Stimulated activated naive CD8-positive, alpha-beta T cell treated with anti-CD3 and anti-CD28 coated beads, Interleukin-15, amount 100 ng/mL, for 72 hours (primary cell): Measurements from ENCODE around the gene METRNL.
"Not testable (repeated sequence)": the region's sequence is repeated elsewhere in the genome, so short reads cannot be mapped to it uniquely, and the experiment has no call there.

ENCODE experiments used
- ATAC-seq: fragments of 150-1000 bp; cut with Tn5 transposase; 2 replicates; pipeline ENCODE4 v1.10.0; 2021; ENCODE audit warnings: mild to moderate bottlenecking, moderate library complexity
- DNase-seq, 2 donors: peaks; one replicate each; pipeline ENCODE4 v3.0.0; 2021 to 2022
- H3K27ac Mint-ChIP-seq, 2 donors: one replicate each; pipeline ENCODE4 v1.8.0; 2022; ENCODE audit warnings: mild to moderate bottlenecking in 2 of 2, mixed read lengths in 2 of 2, moderate library complexity in 2 of 2
- H3K27me3 Mint-ChIP-seq: one replicate; pipeline ENCODE4 v1.8.0; 2022; ENCODE audit warnings: mixed read lengths
- H3K4me1 Mint-ChIP-seq: one replicate; pipeline ENCODE4 v1.8.0; 2022; ENCODE audit warnings: mild to moderate bottlenecking, mixed read lengths
- H3K4me3 Mint-ChIP-seq, 2 donors: one replicate each; pipeline ENCODE4 v1.8.0; 2022; ENCODE audit warnings: mild to moderate bottlenecking in 2 of 2, mixed read lengths in 2 of 2, moderate library complexity in 1 of 2
- H3K9me3 Mint-ChIP-seq, 2 donors: one replicate each; pipeline ENCODE4 v1.8.0; 2022; ENCODE audit warnings: mixed read lengths in 2 of 2

METRNL gene

DNA sequence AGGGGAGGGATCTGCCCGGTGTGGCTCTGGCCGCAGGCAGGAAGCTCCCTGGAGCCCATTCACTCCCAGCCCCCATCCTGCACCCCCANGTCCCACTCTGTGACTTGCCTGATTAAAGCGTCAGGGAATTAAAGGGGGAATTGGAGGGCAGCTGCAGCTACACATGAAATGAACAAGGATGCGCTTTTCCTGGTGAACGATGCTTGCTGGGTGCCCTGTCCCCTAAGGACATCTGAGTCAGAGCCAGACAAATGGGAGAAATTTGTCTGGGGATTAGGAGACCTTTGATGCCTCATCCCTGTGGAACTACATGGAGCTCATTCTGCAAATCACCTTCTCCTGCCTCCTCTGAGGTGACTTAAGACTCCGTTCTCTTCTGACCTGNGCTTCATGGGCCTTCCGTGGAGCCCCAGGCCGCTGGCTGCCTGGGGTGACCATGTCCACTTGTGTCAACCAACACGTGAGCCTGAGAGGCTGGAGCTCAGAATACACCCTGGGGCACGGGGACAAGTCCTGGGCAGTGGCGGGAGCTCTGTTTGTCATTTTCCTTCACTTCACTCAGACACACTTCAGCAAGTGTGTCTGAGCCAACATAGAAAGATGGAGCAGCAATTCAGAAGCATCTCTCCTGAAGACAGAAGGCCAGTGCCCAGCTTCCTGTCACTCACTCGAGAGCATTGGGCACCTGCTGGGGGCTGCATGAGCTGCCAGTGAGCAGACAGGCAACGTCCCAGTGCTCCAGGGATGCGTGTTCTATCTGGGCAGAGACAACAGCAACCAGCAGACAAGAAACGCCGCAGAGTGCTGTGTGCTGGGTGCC lies 54.1 kb downstream of the METRNL start:
- H3K27ac Mint-ChIP-seq, result peak overlapping the region in 1 of 2 donors; percentile 25

DNA sequence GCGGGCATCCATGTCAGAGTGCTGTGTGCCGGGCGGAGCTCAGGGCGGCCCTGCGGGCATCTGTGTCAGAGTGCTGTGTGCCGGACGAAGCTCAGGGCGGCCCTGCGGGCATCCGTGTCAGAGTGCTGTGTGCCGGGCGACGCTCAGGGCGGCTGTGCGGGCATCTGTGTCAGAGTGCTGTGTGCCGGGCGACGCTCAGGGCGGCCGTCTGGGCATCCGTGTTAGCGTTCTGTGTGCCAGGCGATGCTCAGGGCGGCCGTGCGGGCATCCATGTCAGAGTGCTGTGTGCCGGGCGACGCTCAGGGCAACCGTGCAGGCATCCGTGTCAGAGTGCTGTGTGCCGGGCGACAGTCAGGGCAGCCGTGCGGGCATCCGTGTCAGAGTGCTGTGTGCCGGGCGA lies 55.0 kb downstream of the METRNL start:
- not testable (repeated sequence) for H3K9me3 Mint-ChIP-seq, ATAC-seq, H3K27ac Mint-ChIP-seq, H3K4me1 Mint-ChIP-seq, H3K4me3 Mint-ChIP-seq, DNase-seq
- peaks cover 12% of the 10 kb centered on the region for H3K27me3 Mint-ChIP-seq

More for the DNA sequence above, 54.1 kb downstream of the METRNL start:
- DNase-seq (peak in 1 of 2 donors; percentile 9), ATAC-seq (no peak)
- Mint-ChIP-seq H3K4me3 (no peak overlapping the region), H3K4me1 (peaks cover 4% of the 10 kb centered on the region), H3K27me3 (peaks cover 15% of the 10 kb centered on the region), H3K9me3 (no peaks in the 10 kb centered on the region)

DNA sequence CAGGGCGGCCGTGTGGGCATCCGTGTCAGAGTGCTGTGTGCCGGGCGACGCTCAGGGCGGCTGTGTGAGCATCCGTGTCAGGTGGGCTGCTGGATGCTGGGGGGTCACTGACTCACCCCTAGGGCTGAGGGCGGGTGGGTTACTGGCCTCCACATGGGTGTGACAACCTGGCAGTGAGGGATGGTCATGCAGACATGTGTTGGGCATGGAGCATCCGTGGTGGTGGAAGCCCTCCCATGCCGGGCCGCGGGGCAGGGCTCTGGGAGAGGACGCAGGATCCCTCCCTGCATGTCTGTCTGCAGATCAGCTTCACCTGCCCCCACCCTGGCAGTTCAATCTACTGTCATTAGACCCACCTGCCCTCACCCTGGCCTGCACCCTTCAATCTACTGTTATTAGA lies 56.3 kb downstream of the METRNL start:
- Mint-ChIP-seq H3K4me3 (no peak overlapping the region), H3K9me3 (no peaks in the 10 kb centered on the region), H3K27me3 (peaks cover 12% of the 10 kb centered on the region), H3K27ac (no peak overlapping the region), H3K4me1 (peaks cover 4% of the 10 kb centered on the region)
- ATAC-seq (no peak), DNase-seq (peak in 1 of 2 donors; percentile 4)

DNA sequence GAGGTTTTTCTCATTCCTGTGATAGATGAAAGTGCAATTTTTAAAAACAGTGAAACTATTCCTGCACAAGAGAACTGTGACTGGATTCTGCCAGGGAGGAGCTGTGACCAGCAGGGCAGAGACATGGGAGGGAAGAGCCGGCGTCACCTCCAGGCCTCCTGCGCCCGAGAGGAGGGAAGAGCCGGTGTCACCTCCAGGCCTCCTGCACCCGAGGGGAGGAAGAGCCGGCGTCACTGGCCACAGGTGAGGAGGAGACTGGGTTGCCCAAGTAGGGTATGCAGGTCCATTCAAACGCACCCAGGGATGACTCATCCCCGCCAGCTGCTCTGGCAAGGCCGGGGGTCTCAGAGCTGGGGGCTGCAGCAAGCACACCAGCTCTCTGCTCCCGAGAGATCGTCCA lies 56.7 kb downstream of the METRNL start:
- H3K4me3 Mint-ChIP-seq, result no peak overlapping the region
- peak overlapping the region in 1 of 2 donors; percentile 74 for H3K27ac Mint-ChIP-seq
- H3K4me1 Mint-ChIP-seq, result no peaks in the 10 kb centered on the region
- DNase-seq (peak in 1 of 2 donors; percentile 3), ATAC-seq (no peak)
- no peaks in the 10 kb centered on the region for H3K9me3 Mint-ChIP-seq
- H3K27me3 Mint-ChIP-seq, result peaks cover 12% of the 10 kb centered on the region

DNA sequence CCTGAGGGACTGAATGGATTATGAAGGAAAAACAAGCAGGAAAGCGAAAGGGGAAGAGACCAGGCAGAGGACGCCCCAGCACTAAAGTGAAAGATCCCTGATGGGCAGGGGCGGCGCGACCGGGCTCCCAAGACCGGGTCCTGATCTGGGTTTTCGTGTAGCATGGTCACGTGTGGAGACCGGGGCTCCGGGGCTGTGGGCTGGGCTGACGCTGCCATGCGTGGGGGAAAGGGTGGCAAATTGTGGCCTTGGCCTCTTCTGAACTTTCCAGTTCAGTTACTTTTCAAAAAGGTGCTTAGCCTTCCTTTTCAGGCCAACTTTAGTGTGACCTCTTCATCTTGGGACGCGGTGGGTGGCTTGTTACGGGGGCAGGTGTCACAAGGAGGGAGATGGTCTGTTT lies 57.5 kb downstream of the METRNL start:
- H3K4me1 Mint-ChIP-seq, result no peaks in the 10 kb centered on the region
- peak in 1 of 2 donors; percentile 4 for DNase-seq
- H3K27me3 Mint-ChIP-seq, result peaks cover 6% of the 10 kb centered on the region
- H3K9me3 Mint-ChIP-seq, result peaks cover 4% of the 10 kb centered on the region in 2 donors
- ATAC-seq, result no peak
- H3K27ac Mint-ChIP-seq, result no peak overlapping the region
- H3K4me3 Mint-ChIP-seq, result no peak overlapping the region

DNA sequence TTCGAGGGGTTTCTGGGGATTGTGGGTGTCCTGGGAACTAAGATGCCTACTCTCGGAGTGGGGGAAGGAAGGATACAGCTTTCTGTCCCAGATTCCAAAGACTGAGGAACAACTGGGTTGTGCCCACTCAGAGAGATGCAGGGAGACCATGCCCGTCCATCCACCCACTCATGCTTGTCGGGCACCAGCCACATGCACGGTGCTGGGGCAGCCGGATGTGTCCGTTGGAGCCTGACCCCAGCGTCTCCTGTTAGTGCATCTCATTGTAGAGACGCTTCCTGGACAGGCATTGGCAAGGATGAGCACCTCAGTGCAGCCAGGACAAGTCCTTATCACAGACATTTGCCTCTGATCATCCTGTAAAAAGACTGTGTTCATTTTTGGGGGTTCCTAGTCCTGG lies 58.1 kb downstream of the METRNL start:
- ATAC-seq (no peak), DNase-seq (no peak)
- H3K27ac Mint-ChIP-seq, result no peak overlapping the region
- H3K27me3 Mint-ChIP-seq, result peaks cover under 1% of the 10 kb centered on the region
- H3K4me3 Mint-ChIP-seq, result no peak overlapping the region
- H3K9me3 Mint-ChIP-seq, result peaks cover 9 to 10% of the 10 kb centered on the region in 2 donors
- no peaks in the 10 kb centered on the region for H3K4me1 Mint-ChIP-seq

DNA sequence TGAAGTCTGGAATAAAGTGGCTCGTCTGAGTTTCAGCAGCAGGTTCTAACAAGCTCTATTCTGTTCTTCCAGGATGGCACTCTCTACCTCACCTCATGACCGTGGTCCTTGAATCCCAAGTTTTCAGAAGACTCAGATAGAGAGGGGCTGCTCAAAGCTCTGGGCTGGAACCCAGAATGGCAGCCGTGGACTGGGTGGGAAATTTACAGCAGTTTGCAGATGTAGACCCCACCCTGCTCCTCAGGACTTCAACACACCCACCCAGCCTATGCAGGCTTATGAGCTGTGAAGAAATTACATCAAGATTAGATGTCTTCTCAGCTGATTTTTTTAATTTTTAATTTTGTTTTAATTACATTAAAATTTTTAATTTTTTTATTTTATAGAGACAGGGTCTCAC lies 59.4 kb downstream of the METRNL start:
- Mint-ChIP-seq H3K27ac (no peak overlapping the region), H3K9me3 (peaks cover 10 to 11% of the 10 kb centered on the region in 2 donors), H3K4me1 (no peaks in the 10 kb centered on the region), H3K27me3 (peaks cover under 1% of the 10 kb centered on the region), H3K4me3 (no peak overlapping the region)
- ATAC-seq, result no peak
- no peak for DNase-seq

DNA sequence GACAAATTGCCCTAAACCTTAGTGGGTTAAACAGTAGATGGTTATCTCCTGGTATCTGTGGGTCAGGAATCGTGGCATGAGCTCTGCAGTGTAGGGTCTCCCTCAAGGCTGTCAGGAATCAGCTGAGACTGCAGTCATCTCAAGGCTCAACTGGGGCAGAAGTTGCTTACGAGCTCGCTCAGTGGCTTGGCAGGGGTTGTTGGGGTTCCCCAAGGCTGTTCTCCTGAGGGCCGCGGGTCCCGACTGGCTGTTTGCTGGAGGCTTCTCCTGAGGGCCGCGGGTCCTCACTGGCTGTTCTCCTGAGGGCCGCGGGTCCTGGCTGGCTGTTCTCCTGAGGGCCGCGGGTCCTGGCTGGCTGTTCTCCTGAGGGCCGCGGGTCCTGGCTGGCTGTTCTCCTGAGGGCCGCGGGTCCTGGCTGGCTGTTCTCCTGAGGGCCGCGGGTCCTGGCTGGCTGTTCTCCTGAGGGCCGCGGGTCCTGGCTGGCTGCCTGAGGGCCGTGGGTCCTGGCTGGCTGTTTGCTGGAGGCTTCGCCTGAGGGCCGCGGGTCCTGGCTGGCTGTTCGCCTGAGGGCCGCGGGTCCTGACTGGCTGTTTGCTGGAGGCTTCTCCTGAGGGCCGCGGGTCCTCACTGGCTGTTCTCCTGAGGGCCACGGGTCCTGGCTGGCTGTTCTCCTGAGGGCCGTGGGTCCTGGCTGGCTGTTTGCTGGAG lies 60.3 kb downstream of the METRNL start:
- not testable (repeated sequence) for H3K27me3 Mint-ChIP-seq, H3K27ac Mint-ChIP-seq, H3K4me1 Mint-ChIP-seq, H3K4me3 Mint-ChIP-seq, ATAC-seq
- peaks cover 10 to 11% of the 10 kb centered on the region in 2 donors for H3K9me3 Mint-ChIP-seq
- peak in 1 of 2 donors; percentile 5 for DNase-seq

DNA sequence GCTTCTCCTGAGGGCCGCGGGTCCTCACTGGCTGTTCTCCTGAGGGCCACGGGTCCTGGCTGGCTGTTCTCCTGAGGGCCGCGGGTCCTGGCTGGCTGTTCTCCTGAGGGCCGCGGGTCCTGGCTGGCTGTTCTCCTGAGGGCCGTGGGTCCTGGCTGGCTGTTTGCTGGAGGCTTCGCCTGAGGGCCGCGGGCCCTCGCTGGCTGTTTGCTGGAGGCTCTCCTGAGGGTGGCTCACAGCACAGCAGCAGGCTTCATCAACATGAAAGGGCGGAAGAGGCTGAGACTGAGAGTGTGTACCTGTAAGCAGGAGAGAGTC lies 60.8 kb downstream of the METRNL start:
- not testable (repeated sequence) for H3K4me3 Mint-ChIP-seq, DNase-seq, ATAC-seq, H3K4me1 Mint-ChIP-seq
- peak overlapping the region in 1 of 2 donors; percentile 70 for H3K27ac Mint-ChIP-seq
- peaks cover 14% of the 10 kb centered on the region for H3K27me3 Mint-ChIP-seq
- peaks cover 10 to 11% of the 10 kb centered on the region in 2 donors for H3K9me3 Mint-ChIP-seq

DNA sequence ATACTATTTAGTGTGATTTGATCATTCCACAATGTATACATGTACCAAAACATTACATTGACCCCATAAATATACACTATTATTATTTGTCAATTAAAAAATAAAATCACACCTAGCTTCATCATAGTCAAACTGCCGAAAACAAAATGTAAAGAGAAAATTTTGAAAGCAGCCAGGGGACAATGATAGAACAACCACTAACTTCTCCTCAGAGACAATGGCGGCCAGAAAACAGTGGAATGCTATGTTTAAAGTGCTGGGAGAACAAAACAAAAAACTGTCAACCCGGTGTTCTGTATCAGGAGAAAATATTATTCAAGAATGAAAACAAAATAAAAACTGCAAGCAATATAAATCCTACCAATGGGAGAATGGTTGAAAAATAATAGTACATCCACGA lies 63.2 kb downstream of the METRNL start:
- H3K27ac Mint-ChIP-seq, result no peak overlapping the region
- ATAC-seq (no peak), DNase-seq (no peak)
- H3K4me3 Mint-ChIP-seq, result no peak overlapping the region
- H3K4me1 Mint-ChIP-seq, result peaks cover 8% of the 10 kb centered on the region
- H3K9me3 Mint-ChIP-seq, result peaks cover 10 to 11% of the 10 kb centered on the region in 2 donors
- peaks cover 20% of the 10 kb centered on the region for H3K27me3 Mint-ChIP-seq

DNA sequence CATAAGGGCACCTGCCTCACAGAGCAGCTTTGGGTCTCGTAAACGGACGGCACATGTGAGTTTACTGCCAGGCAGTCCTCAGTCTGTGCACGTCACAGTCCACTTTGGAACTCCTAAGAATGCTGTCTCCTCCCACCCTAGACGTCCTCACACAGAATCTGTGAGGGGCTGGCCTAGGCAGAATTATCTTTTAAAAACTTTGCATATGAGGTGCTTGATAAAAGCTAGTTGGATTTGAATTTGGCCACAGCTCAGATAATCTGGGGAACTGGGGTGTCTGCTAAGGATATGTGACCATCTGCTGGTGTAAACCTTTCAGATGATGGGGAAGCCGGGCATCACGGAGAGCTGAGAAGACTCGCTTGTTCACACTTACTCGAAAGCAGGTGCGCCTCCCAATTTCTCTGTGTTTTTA lies 64.4 kb downstream of the METRNL start:
- H3K4me1 Mint-ChIP-seq, result peaks cover 9% of the 10 kb centered on the region
- no peak for ATAC-seq
- peaks cover 28% of the 10 kb centered on the region for H3K27me3 Mint-ChIP-seq
- no peak overlapping the region for H3K4me3 Mint-ChIP-seq
- H3K9me3 Mint-ChIP-seq, result peaks cover 10 to 11% of the 10 kb centered on the region in 2 donors
- no peak overlapping the region for H3K27ac Mint-ChIP-seq
- no peak for DNase-seq
